ENCODE results near the gene MARK1. TPM values are rescaled to one million over a fixed set of nuclear protein-coding genes. Genes with fewer than 3 reads are reported as not detected.
"Not testable (repeated sequence)": the region's sequence is repeated elsewhere in the genome, so short reads cannot be mapped to it uniquely, and the experiment has no call there.

The MARK1 gene
- total and polyA plus RNA-seq, 10 of the 15 experiments (the other 5 are each of a cell fraction or from before 2014, with no cell fraction given) = 0.02 to 0.67 (median 0.12) TPM; not detected in 6

GRCh38 chr1:220611100-220611499 lies 83.2 kb downstream of the MARK1 start:
- H4K20me1 ChIP-seq (ENCODE audit: control insufficient read depth, insufficient read depth); H3K4me2 ChIP-seq (ENCODE audit: control insufficient read depth, insufficient read depth); H3K79me2 ChIP-seq (ENCODE audit: control insufficient read depth, insufficient read depth, low read length); H3K36me3 ChIP-seq (ENCODE audit: control insufficient read depth in 2 of 2, insufficient read depth in 2 of 2, low read length in 1 of 2); BruUV-seq (replicated peaks); H3K9me3 ChIP-seq (replicated peaks; ENCODE audit: control insufficient read depth, insufficient read depth, low read length); RAD21 ChIA-PET (ENCODE audit: unreplicated experiment); DNase-seq (ENCODE audit: low read depth, low spot score); POLR2A ChIA-PET; CTCF ChIA-PET; H3K4me3 ChIP-seq; FAIRE-seq; SMC1A ChIA-PET (ENCODE audit: uncharacterized antibody, unreplicated experiment); H3K9ac ChIP-seq (ENCODE audit: control insufficient read depth, insufficient read depth, low read length); ATAC-seq; H3K27ac ChIP-seq (ENCODE audit: control insufficient read depth, insufficient read depth); H3K27me3 ChIP-seq (replicated peaks in 1 of 2; ENCODE audit: control insufficient read depth in 2 of 2, insufficient read depth in 2 of 2, low read length in 1 of 2); H2AFZ ChIP-seq (ENCODE audit: control insufficient read depth, low read depth, low read length); H3K4me1 ChIP-seq (ENCODE audit: control insufficient read depth, insufficient read depth, low read length); intact Hi-C loops (cut with micrococcal nuclease; ENCODE audit: unreplicated experiment); in situ Hi-C loops (cut with MboI): not testable (repeated sequence)
- WGBS (ENCODE audit: insufficient coverage, insufficient replicate concordance, low lambda C conversion rate, missing lambda C conversion rate) = 57% methylated on average over 11 of the region's 11 CpGs

- BruUV-seq (replicated peaks) = no TSS peak
- ATAC-seq (no peak), DNase-seq (ENCODE audit: low read depth, low spot score) (no peak), FAIRE-seq (no peak)
- Histone ChIP-seq H3K9ac (ENCODE audit: control insufficient read depth, insufficient read depth, low read length) (no peak overlapping the region), H2AFZ (ENCODE audit: control insufficient read depth, low read depth, low read length) (no peak overlapping the region), H3K36me3 (ENCODE audit: control insufficient read depth in 2 of 2, insufficient read depth in 2 of 2, low read length in 1 of 2) (no peaks in the 10 kb centered on the region), H4K20me1 (ENCODE audit: control insufficient read depth, insufficient read depth) (no peaks in the 10 kb centered on the region), H3K4me2 (ENCODE audit: control insufficient read depth, insufficient read depth) (no peak overlapping the region), H3K4me3 (no peak overlapping the region), H3K79me2 (ENCODE audit: control insufficient read depth, insufficient read depth, low read length) (no peaks in the 10 kb centered on the region), H3K27me3 (replicated peaks in 1 of 2; ENCODE audit: control insufficient read depth in 2 of 2, insufficient read depth in 2 of 2, low read length in 1 of 2) (no peaks in the 10 kb centered on the region), H3K4me1 (ENCODE audit: control insufficient read depth, insufficient read depth, low read length) (no peaks in the 10 kb centered on the region), H3K9me3 (replicated peaks; ENCODE audit: control insufficient read depth, insufficient read depth, low read length) (no peaks in the 10 kb centered on the region), H3K27ac (ENCODE audit: control insufficient read depth, insufficient read depth) (no peak overlapping the region)
- in situ Hi-C loops (cut with MboI) (no loop called here), intact Hi-C loops (cut with micrococcal nuclease; ENCODE audit: unreplicated experiment) (no loop called here)
- ChIA-PET SMC1A (ENCODE audit: uncharacterized antibody, unreplicated experiment) (no interaction called here), RAD21 (ENCODE audit: unreplicated experiment) (no interaction called here), POLR2A (no interaction called here), CTCF (no interaction called here)
- TF ChIP-seq IKZF2 (IDR thresholded peaks at IDR 0.05) (no peak), WRNIP1 (IDR thresholded peaks at IDR 0.05; ENCODE audit: borderline replicate concordance, low read depth, low read length) (no peak), PBX3 (IDR thresholded peaks at IDR 0.05; ENCODE audit: insufficient replicate concordance, low read depth, low read length) (no peak), CUX1 (IDR thresholded peaks at IDR 0.05; ENCODE audit: insufficient replicate concordance, low read depth, low read length) (no peak), CHD1 (IDR thresholded peaks at IDR 0.05; ENCODE audit: low read depth, low read length) (no peak), ZBTB11 (CRISPR knock-in tag; IDR thresholded peaks at IDR 0.05) (no peak), ZNF217 (IDR thresholded peaks at IDR 0.05) (no peak), MEF2A (IDR thresholded peaks at IDR 0.05; ENCODE audit: insufficient read depth, low read depth, low read length) (no peak)
These were observed 88.9 kb downstream of the MARK1 start for GRCh38 chr1:220616836-220617235.

All from GM12878 (cell line).